GM12891 (cell line): ENCODE data around the gene SMPD3.

Source experiments
- POLR2A ChIP-seq: IDR thresholded peaks from 2 replicates; pipeline ENCODE4 v1.6.1; 2011; ENCODE audit warnings: low read depth, low read length, control low read depth
- POLR2AphosphoS5 ChIP-seq: IDR thresholded peaks from 2 replicates; pipeline ENCODE4 v1.6.1; 2011; ENCODE audit warnings: low read depth, low read length, control low read depth
- TAF1 ChIP-seq: IDR thresholded peaks from 2 replicates; pipeline ENCODE4 v1.6.1; 2011; ENCODE audit warnings: low read depth, low read length, control low read depth

DNA sequence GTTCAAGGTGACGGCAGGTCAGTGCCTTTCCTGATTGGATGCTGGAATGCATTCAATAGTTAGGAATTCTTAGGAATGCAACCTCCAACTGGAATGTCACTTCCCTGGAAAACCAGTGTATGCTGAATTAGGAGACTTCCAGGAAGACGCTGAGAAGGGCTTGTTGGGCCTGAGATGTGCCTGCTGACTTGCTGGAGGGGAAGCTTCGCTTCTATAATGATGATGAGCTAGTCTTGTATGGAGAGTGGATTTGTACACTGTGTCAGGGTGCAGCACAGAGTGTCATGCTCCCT is 45.6 kb downstream of the SMPD3 start:
- TF ChIP-seq POLR2AphosphoS5 (no peak), POLR2A (no peak), TAF1 (no peak)
